Parathyroid adenoma (tissue), 2 donors: Measurements from ENCODE around the gene YDJC.

Source experiments
- H2AFZ ChIP-seq: fragments of 300-600 bp; sonication (generic); one replicate; pipeline ENCODE4 v1.7.0; 2017; ENCODE audit warnings: antibody characterized with exemption, mild to moderate bottlenecking
- H3K27ac ChIP-seq: fragments of 300-600 bp; sonication (generic); one replicate; pipeline ENCODE4 v1.7.0; 2017
- H3K27me3 ChIP-seq: fragments of 300-600 bp; sonication (generic); one replicate; pipeline ENCODE4 v1.7.0; 2017; ENCODE audit warnings: low read length; ENCODE audit not compliant: control insufficient read depth, insufficient read depth
- H3K36me3 ChIP-seq: fragments of 300-600 bp; sonication (generic); one replicate; pipeline ENCODE4 v1.7.0; 2017; ENCODE audit warnings: low read length; ENCODE audit not compliant: control insufficient read depth, insufficient read depth
- H3K4me1 ChIP-seq: fragments of 300-600 bp; sonication (generic); one replicate; pipeline ENCODE4 v1.7.0; 2017; ENCODE audit warnings: control low read depth
- H3K4me2 ChIP-seq: fragments of 300-600 bp; sonication (generic); one replicate; pipeline ENCODE4 v1.7.0; 2017; ENCODE audit warnings: low read length
- H3K4me3 ChIP-seq: fragments of 300-600 bp; sonication (generic); one replicate; pipeline ENCODE4 v1.7.0; 2017; ENCODE audit warnings: low read depth, low read length
- H3K79me2 ChIP-seq: fragments of 300-600 bp; sonication (generic); one replicate; pipeline ENCODE4 v1.7.0; 2017; ENCODE audit warnings: control low read depth
- H3K9ac ChIP-seq: fragments of 300-600 bp; sonication (generic); one replicate; pipeline ENCODE4 v1.7.0; 2017; ENCODE audit warnings: mild to moderate bottlenecking
- H3K9me3 ChIP-seq: fragments of 300-600 bp; sonication (generic); one replicate; pipeline ENCODE4 v1.7.0; 2017; ENCODE audit warnings: low read length; ENCODE audit not compliant: control insufficient read depth
- TF ChIP-seq, protein P1 (sequence below): fragments of 300-600 bp; sonication (generic); IDR thresholded peaks from one replicate; pipeline ENCODE4 v1.7.0; 2017; ENCODE audit warnings: antibody characterized with exemption, mild to moderate bottlenecking
- donor health status: primary hyperparathyroidism.

The YDJC gene

DNA sequence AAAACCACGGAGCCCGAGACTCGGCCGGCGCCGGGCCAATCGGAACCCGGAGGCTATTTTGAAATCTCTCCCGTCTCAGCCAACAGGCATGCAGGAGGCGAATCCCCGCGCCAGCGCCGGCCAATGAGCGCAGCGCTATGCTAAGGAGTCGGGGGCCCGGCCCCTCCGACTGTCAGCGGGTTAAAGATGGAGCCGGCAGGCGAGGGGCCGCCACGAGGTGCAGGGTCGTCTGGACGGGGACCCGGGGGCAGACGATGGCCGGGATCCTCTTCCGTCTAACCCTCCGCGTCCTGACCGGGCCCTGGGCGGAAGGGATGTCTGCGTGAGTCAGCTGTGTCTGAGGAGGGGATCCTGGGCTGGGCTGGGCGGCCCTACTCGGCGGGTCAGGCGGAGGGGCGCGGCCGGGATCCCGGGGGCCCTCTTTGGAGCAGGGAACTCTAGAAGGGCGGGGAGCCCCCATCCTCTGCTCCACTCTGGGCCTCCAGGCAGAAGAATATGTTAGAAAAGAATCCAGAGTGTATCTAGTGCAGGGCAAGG, 22.3 kb upstream of the YDJC start:
- Histone ChIP-seq H3K9ac (no peak overlapping the region), H3K9me3 (no peaks in the 10 kb centered on the region), H3K4me3 (peak overlapping the region; percentile 62), H3K4me2 (peak overlapping the region; percentile 95), H3K79me2 (no peaks in the 10 kb centered on the region), H3K27me3 (no peaks in the 10 kb centered on the region), H3K36me3 (no peaks in the 10 kb centered on the region), H3K27ac (no peak overlapping the region), H2AFZ (peak overlapping the region; percentile 87), H3K4me1 (no peaks in the 10 kb centered on the region)
- TF ChIP-seq, protein P1, sequence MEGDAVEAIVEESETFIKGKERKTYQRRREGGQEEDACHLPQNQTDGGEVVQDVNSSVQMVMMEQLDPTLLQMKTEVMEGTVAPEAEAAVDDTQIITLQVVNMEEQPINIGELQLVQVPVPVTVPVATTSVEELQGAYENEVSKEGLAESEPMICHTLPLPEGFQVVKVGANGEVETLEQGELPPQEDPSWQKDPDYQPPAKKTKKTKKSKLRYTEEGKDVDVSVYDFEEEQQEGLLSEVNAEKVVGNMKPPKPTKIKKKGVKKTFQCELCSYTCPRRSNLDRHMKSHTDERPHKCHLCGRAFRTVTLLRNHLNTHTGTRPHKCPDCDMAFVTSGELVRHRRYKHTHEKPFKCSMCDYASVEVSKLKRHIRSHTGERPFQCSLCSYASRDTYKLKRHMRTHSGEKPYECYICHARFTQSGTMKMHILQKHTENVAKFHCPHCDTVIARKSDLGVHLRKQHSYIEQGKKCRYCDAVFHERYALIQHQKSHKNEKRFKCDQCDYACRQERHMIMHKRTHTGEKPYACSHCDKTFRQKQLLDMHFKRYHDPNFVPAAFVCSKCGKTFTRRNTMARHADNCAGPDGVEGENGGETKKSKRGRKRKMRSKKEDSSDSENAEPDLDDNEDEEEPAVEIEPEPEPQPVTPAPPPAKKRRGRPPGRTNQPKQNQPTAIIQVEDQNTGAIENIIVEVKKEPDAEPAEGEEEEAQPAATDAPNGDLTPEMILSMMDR = no peak

DNA sequence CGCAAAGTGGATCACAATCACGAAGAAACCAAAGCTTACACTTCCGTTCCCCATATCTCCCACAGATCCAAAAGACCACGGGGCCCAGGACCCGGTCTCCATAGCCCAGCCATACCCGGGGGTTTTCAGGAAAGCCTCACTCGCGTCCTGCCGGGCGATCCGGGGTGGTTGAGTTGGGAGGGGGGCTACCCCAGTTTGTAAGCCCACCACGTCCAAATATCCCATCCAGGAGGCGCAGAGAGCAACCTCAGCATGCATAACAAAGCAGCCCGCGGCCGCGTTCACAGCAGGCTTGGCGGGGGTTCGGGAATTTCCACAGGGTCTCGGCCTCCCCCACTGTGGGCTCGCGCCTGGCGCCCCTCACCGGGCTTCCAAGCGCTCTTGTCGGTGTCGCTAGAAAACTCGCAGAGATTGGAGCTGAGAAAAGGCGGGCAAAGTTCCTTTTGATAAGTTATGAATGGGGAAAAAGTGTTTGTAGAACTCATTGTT, 21.7 kb upstream of the YDJC start:
- peak overlapping the region; percentile 87 for H2AFZ ChIP-seq
- no peaks in the 10 kb centered on the region for H3K79me2 ChIP-seq
- no peak overlapping the region for H3K9ac ChIP-seq
- H3K9me3 ChIP-seq = no peaks in the 10 kb centered on the region
- H3K27me3 ChIP-seq = no peaks in the 10 kb centered on the region
- H3K4me3 ChIP-seq = peak overlapping the region; percentile 62
- TF ChIP-seq, protein P1 = no peak
- H3K36me3 ChIP-seq = no peaks in the 10 kb centered on the region
- no peak overlapping the region for H3K27ac ChIP-seq
- H3K4me1 ChIP-seq = no peaks in the 10 kb centered on the region
- peak overlapping the region; percentile 95 for H3K4me2 ChIP-seq

DNA sequence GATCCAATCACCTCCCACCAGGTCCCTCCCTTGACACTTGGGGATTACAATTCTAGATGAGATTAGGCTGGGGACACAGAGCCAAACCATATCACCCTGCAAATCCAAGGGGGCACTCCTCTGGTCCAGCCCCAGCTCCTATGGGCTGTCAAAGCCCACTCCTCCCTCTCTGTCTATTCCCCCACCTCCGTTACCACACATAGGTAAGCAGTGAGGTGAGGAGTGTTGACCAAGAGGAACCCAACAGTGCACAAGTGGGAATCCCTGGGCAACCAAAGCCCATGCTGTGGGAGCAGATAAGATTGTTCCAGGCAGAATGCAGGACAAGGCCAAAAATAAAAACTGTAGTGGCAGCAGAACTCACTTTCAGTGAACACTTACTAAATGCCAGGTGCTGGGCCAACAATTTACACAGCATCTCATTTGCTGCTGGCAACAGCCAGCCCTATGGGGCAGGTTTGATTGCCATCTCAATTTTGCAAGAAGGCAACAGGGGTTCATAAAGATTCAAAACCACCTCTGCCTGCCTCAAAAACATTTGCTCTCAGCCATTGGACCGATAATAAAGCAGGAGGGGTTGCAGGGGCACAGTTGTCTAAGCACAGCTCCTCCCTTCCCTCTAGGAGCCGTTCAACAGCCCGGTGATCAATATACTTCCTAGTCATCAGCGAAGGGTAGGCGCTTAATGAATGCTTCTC, 21.1 kb upstream of the YDJC start:
- Histone ChIP-seq H3K4me2 (peak overlapping the region; percentile 95), H3K79me2 (no peaks in the 10 kb centered on the region), H3K27ac (no peak overlapping the region), H3K27me3 (no peaks in the 10 kb centered on the region), H3K4me3 (peak overlapping the region; percentile 62), H3K36me3 (no peaks in the 10 kb centered on the region), H3K9ac (no peak overlapping the region), H2AFZ (no peak overlapping the region), H3K9me3 (no peaks in the 10 kb centered on the region), H3K4me1 (no peaks in the 10 kb centered on the region)
- TF ChIP-seq, protein P1 = no peak

DNA sequence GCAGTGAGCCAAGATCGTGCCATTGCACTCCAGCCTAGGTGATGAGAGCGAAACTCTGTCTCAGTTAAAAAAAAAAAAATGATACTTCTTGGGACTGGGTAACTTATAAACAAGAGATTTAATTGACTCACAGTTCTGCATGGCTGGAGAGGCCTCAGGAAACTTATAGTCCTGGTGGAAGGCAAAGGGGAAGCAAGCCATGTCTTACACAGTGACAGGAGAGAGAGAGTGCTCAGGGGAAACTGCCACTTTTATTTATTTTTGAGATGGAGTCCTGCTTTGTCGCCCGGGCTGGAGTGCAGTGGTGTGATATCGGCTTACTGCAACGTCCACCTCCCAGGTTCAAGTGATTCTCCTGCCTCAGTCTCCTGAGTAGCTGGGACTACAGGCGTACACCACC, 20.5 kb upstream of the YDJC start:
- no peak overlapping the region for H3K9ac ChIP-seq
- H3K4me1 ChIP-seq = no peaks in the 10 kb centered on the region
- TF ChIP-seq, protein P1 = no peak
- H3K27me3 ChIP-seq = no peaks in the 10 kb centered on the region
- no peaks in the 10 kb centered on the region for H3K9me3 ChIP-seq
- H3K4me2 ChIP-seq = no peak overlapping the region
- no peak overlapping the region for H2AFZ ChIP-seq
- no peaks in the 10 kb centered on the region for H3K36me3 ChIP-seq
- no peaks in the 10 kb centered on the region for H3K79me2 ChIP-seq
- H3K27ac ChIP-seq = no peak overlapping the region
- no peak overlapping the region for H3K4me3 ChIP-seq
